Activated T-helper 2 cell treated with anti-CD3 and anti-CD28 coated beads, Interferon-gamma antibody, Interleukin-2, Interleukin-4, amounts not matched to agents 10 μg/mL and 5 μg/mL and 100 μg/mL, durations not matched to agents 14 hours and 24 hours and 36 hours (primary cell): ENCODE measurements around the gene ENAH. TPM values are rescaled to one million over a fixed set of nuclear protein-coding genes. Genes with fewer than 3 reads are reported as not detected.
"Not testable (repeated sequence)": the region's sequence is repeated elsewhere in the genome, so short reads cannot be mapped to it uniquely, and the experiment has no call there.

Source experiments
- DNase-seq: peaks from one replicate; pipeline ENCODE4 v3.0.0; 2021; ENCODE audit warnings: low spot score
- H3K27ac Mint-ChIP-seq: one replicate; pipeline ENCODE4 v1.8.0; 2021; ENCODE audit warnings: mixed read lengths
- H3K27me3 Mint-ChIP-seq: one replicate; pipeline ENCODE4 v1.8.0; 2021; ENCODE audit warnings: low read depth, mixed read lengths
- H3K36me3 Mint-ChIP-seq: one replicate; pipeline ENCODE4 v1.8.0; 2021; ENCODE audit warnings: low read depth, mixed read lengths
- H3K4me1 Mint-ChIP-seq: one replicate; pipeline ENCODE4 v1.8.0; 2021; ENCODE audit warnings: low read depth, mixed read lengths
- H3K4me3 Mint-ChIP-seq: one replicate; pipeline ENCODE4 v1.8.0; 2021; ENCODE audit warnings: low read depth, mild to moderate bottlenecking, moderate library complexity, mixed read lengths
- H3K9me3 Mint-ChIP-seq: one replicate; pipeline ENCODE4 v1.8.0; 2021; ENCODE audit warnings: mixed read lengths
- intact Hi-C: fragments of 100-400 bp; cut with micrococcal nuclease; formaldehyde crosslinking; loops from one replicate; pipeline ENCODE4 v1.15.1; 2023
- total RNA-seq: library from RNA; stranded (reverse); gene quantifications from 2 replicates; pipeline ENCODE4 v1.2.3, GENCODE V29; 2022

Gene ENAH
- total RNA-seq, 1 donor from 2014 or later: 0.14 TPM

DNA sequence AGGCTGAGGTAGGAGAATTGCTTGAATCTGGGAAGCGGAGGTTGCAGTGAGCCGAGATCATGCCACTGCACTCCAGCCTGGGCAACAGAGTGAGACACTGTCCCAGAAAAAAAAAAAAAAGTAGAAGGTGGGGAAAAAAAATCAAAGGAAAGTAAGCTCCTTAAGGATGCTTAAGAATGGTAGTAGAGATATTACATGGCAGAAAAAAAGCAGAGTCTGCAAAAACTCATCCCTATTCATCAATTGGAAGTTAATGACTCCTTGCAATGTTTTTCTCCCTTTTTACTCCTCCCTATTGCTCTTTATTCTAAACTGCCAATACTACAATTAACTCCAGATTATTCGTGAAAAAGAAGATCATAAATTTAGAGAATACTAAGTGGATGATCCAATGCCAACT lies 23.4 kb downstream of the ENAH start:
- intact Hi-C loops: no loop called here
- H3K36me3 Mint-ChIP-seq: no peaks in the 10 kb centered on the region
- peaks cover 10% of the 10 kb centered on the region for H3K27me3 Mint-ChIP-seq
- no peak overlapping the region for H3K27ac Mint-ChIP-seq
- no peaks in the 10 kb centered on the region for H3K9me3 Mint-ChIP-seq
- no peak for DNase-seq
- H3K4me1 Mint-ChIP-seq: no peaks in the 10 kb centered on the region
- no peak overlapping the region for H3K4me3 Mint-ChIP-seq

DNA sequence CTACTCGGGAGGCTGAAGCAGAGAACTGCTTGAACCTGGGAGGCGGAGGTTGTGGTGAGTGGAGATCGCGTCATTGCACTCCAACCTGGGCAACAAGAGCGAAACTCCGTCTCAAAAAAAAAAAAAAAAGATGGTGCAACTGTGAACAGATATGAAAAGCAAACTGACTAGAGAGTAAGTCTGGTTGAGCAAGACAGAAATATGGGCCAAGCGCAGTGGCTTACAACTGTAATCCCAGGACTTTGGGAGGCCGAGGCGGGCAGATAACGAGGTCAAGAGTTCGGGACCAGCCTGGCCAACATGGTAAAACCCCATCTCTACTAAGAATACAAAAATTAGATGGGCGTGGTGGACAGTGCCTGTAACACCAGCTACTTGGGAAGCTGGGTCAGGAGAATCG lies 24.1 kb downstream of the ENAH start:
- H3K9me3 Mint-ChIP-seq, H3K4me1 Mint-ChIP-seq, H3K36me3 Mint-ChIP-seq, intact Hi-C loops, H3K27ac Mint-ChIP-seq, H3K4me3 Mint-ChIP-seq, DNase-seq, H3K27me3 Mint-ChIP-seq: not testable (repeated sequence)

DNA sequence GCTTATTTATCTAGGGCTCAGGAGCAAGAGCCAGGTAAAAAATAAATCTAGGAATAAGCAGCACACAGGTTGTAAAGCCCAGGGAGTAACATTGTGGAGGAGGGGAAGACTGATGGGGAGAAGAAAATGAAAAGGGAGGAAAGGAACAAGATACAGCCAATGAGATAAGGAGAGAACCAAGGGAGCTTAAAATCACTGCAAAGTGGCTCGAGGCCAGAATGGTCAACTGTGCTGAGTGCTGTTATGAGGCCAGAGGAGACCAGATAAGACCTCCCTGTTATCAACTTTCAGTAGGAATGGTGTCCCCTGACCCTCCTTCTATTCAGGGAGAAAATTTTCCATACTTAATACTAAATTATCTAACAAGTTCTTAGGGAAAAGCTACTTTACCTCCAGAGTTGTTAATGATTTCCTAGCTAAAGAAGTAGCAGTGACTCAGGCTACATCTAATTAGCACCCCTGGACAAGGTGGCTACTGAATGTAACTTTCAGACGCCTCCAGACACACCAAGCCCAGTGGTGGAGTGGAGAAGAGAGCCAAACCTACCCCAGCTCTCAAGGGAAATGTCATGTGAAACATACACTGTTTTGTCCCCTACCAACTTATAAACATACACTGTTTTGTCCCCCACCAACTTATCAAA lies 25.5 kb downstream of the ENAH start:
- intact Hi-C loops: no loop called here
- H3K9me3 Mint-ChIP-seq: no peaks in the 10 kb centered on the region
- H3K4me1 Mint-ChIP-seq: no peaks in the 10 kb centered on the region
- no peak overlapping the region for H3K27ac Mint-ChIP-seq
- no peak for DNase-seq
- no peaks in the 10 kb centered on the region for H3K36me3 Mint-ChIP-seq
- H3K27me3 Mint-ChIP-seq: peaks cover 10% of the 10 kb centered on the region
- no peak overlapping the region for H3K4me3 Mint-ChIP-seq

DNA sequence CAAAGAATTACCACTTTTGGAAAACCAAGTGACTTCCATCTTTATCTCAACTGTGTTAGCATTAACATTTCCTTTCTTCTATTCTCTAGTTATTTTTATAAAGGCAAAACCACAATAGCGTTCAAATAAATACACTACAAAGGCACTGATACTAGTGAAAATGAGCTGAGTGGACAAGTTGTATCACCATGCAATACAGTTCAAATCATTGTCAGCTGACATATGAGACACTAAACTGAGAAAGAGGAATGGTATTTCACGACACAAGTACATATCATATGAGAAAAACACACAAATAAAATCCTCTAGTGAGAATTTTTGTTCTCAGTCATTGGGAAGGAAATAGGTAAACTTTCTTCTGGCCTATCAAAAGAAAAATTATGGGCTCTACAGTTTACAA lies 26.2 kb downstream of the ENAH start:
- no peaks in the 10 kb centered on the region for H3K4me1 Mint-ChIP-seq
- intact Hi-C loops: no loop called here
- peaks cover 8% of the 10 kb centered on the region for H3K27me3 Mint-ChIP-seq
- H3K9me3 Mint-ChIP-seq: no peaks in the 10 kb centered on the region
- DNase-seq: no peak
- H3K36me3 Mint-ChIP-seq: no peaks in the 10 kb centered on the region
- no peak overlapping the region for H3K27ac Mint-ChIP-seq
- no peak overlapping the region for H3K4me3 Mint-ChIP-seq

GRCh38 chr1:225617956-225618355 lies 35.0 kb downstream of the ENAH start:
- no peaks in the 10 kb centered on the region for H3K4me1 Mint-ChIP-seq
- no peak overlapping the region for H3K27ac Mint-ChIP-seq
- no peaks in the 10 kb centered on the region for H3K36me3 Mint-ChIP-seq
- intact Hi-C loops: no loop called here
- H3K4me3 Mint-ChIP-seq: no peak overlapping the region
- DNase-seq: no peak
- H3K9me3 Mint-ChIP-seq: no peaks in the 10 kb centered on the region
- peaks cover 4% of the 10 kb centered on the region for H3K27me3 Mint-ChIP-seq

DNA sequence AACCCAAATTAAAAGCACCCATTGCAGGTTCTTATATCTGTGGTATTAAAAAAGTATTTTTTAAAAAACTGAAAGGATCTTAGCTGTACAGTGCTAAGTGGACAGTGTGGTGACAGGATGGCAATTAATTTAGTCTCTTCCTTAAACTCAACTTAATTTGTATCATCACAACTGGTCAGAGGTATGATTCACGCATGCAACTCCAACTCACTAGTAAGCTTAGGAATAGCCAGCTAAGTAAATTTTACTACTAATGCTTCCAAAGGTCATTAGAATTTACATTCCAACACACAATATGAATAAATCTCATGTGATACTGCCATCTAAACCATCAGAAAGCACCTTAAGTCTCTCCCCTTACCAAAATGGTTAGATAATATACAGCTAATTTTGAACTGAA lies 35.4 kb downstream of the ENAH start:
- Mint-ChIP-seq H3K36me3 (no peaks in the 10 kb centered on the region), H3K4me3 (no peak overlapping the region), H3K27me3 (peaks cover 4% of the 10 kb centered on the region), H3K4me1 (no peaks in the 10 kb centered on the region), H3K27ac (no peak overlapping the region), H3K9me3 (no peaks in the 10 kb centered on the region)
- no peak for DNase-seq
- intact Hi-C loops: no loop called here

DNA sequence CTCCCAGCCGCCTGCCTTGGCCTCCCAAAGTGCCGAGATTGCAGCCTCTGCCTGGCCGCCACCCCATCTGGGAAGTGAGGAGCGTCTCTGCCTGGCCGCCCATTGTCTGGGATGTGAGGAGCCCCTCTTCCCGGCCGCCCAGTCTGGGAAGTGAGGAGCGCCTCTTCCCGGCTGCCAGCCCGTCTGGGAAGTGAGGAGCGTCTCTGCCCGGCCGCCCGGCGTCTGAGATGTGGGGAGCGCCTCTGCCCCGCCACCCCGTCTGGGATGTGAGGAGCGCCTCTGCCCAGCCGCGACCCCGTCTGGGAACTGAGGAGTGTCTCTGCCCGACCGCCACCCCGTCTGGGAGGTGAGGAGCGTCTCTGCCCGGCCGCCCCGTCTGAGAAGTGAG lies 37.5 kb downstream of the ENAH start:
- H3K9me3 Mint-ChIP-seq, DNase-seq, H3K4me1 Mint-ChIP-seq, intact Hi-C loops, H3K36me3 Mint-ChIP-seq, H3K4me3 Mint-ChIP-seq, H3K27ac Mint-ChIP-seq, H3K27me3 Mint-ChIP-seq: not testable (repeated sequence)

DNA sequence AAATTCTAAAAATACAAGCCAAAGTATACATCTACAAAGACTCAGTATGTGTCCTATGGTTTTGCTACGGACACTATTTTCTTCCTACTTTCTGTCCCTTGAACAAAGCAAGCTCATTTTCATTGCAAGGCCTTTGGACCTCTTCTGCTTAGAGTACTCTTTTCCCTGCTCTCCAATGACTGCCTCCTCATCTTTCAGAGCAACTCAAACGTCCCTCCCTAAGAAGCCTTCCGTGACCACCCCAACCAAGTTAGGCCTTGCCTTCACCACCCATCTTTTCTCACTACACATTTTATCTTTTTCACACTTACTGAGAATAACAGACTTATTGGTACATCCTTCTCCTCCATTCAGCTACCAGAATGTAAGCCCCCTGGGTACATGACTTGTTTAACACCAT lies 39.9 kb downstream of the ENAH start:
- H3K27me3 Mint-ChIP-seq: peaks cover 2% of the 10 kb centered on the region

GRCh38 chr1:225612287-225612686 lies 40.6 kb downstream of the ENAH start:
- intact Hi-C loops: no loop called here
- H3K4me3 Mint-ChIP-seq: no peak overlapping the region
- H3K36me3 Mint-ChIP-seq: no peaks in the 10 kb centered on the region
- no peaks in the 10 kb centered on the region for H3K9me3 Mint-ChIP-seq
- peaks cover 2% of the 10 kb centered on the region for H3K27me3 Mint-ChIP-seq
- no peak overlapping the region for H3K27ac Mint-ChIP-seq
- no peaks in the 10 kb centered on the region for H3K4me1 Mint-ChIP-seq
- no peak for DNase-seq

More for the DNA sequence above, 39.9 kb downstream of the ENAH start:
- no peak overlapping the region for H3K27ac Mint-ChIP-seq
- no peak for DNase-seq
- intact Hi-C loops: no loop called here
- no peaks in the 10 kb centered on the region for H3K4me1 Mint-ChIP-seq
- H3K36me3 Mint-ChIP-seq: no peaks in the 10 kb centered on the region
- no peak overlapping the region for H3K4me3 Mint-ChIP-seq
- H3K9me3 Mint-ChIP-seq: no peaks in the 10 kb centered on the region

- no peak overlapping the region for H3K4me3 Mint-ChIP-seq
- peaks cover 2% of the 10 kb centered on the region for H3K27me3 Mint-ChIP-seq
- DNase-seq: no peak
- no peaks in the 10 kb centered on the region for H3K4me1 Mint-ChIP-seq
- H3K36me3 Mint-ChIP-seq: no peaks in the 10 kb centered on the region
- H3K9me3 Mint-ChIP-seq: no peaks in the 10 kb centered on the region
- intact Hi-C loops: no loop called here
- no peak overlapping the region for H3K27ac Mint-ChIP-seq
These were observed 41.2 kb downstream of the ENAH start for GRCh38 chr1:225611537-225612223.

DNA sequence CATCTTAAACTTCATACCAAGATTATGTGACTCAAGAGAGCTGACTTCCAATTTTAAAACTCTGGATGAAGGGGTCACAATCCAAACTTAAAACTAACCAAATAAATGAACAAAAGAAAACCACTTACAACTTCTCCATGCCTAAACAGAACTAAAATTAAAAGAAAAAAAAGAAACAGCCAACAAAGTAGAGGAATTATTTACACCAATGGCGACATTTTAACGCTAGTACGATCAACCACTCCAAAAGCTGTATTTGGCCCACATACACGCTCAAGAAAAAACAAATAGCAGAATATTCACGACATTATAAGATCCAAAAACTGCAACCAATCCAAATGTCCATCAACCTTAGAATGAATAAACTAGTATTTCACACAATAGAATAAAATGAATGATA lies 42.4 kb downstream of the ENAH start:
- no peak overlapping the region for H3K4me3 Mint-ChIP-seq
- intact Hi-C loops: no loop called here
- H3K36me3 Mint-ChIP-seq: no peaks in the 10 kb centered on the region
- no peak overlapping the region for H3K27ac Mint-ChIP-seq
- DNase-seq: no peak
- H3K9me3 Mint-ChIP-seq: no peaks in the 10 kb centered on the region
- H3K4me1 Mint-ChIP-seq: no peaks in the 10 kb centered on the region
- peaks cover 2% of the 10 kb centered on the region for H3K27me3 Mint-ChIP-seq

- Mint-ChIP-seq H3K9me3 (no peaks in the 10 kb centered on the region), H3K27ac (no peak overlapping the region), H3K36me3 (no peaks in the 10 kb centered on the region), H3K4me3 (no peak overlapping the region), H3K4me1 (no peaks in the 10 kb centered on the region), H3K27me3 (no peaks in the 10 kb centered on the region)
- intact Hi-C loops: no loop called here
- DNase-seq: no peak
These were observed 44.7 kb downstream of the ENAH start for GRCh38 chr1:225608014-225608796.

DNA sequence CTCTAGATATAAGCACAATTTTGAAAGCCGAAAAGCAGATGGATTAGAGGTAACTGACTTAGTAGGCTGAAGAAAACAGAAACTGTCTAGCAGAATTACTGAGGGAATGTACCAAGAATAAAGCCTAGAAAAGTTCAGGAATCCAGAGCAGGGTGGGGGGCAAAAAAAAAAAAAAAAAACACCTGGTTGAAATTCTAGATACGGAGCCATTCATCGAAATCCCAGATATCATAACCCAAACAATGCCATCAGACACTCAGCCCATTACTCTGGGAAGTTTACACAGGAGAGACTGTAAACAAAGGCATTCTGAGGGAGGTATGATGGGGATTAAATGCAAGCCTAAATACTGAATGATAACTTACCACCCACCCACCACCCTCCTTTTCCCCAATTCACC lies 45.6 kb downstream of the ENAH start:
- no peaks in the 10 kb centered on the region for H3K27me3 Mint-ChIP-seq
- no peaks in the 10 kb centered on the region for H3K36me3 Mint-ChIP-seq
- DNase-seq: no peak
- H3K4me3 Mint-ChIP-seq: no peak overlapping the region
- no peaks in the 10 kb centered on the region for H3K9me3 Mint-ChIP-seq
- intact Hi-C loops: no loop called here
- no peak overlapping the region for H3K27ac Mint-ChIP-seq
- H3K4me1 Mint-ChIP-seq: no peaks in the 10 kb centered on the region
